Testis (tissue), 2 donors: ENCODE data around the gene MSMP.

ENCODE experiments used
- POLR2A ChIP-seq: fragments of 450-650 bp; IDR thresholded peaks from one replicate; pipeline ENCODE4 v1.6.1; 2017; ENCODE audit warnings: antibody characterized with exemption, mild to moderate bottlenecking, moderate library complexity
- TF ChIP-seq, protein P1 (sequence below), 3 experiments: fragments of 450-650 bp in 2 of 3; fragments of 200-600 bp in 1 of 3; sonication (generic) in 1 of 3; IDR thresholded peaks; one replicate each; pipeline ENCODE4 v1.5.1; 2016 to 2019; ENCODE audit warnings: antibody characterized with exemption in 3 of 3, mild to moderate bottlenecking in 2 of 3, moderate library complexity in 1 of 3

DNA sequence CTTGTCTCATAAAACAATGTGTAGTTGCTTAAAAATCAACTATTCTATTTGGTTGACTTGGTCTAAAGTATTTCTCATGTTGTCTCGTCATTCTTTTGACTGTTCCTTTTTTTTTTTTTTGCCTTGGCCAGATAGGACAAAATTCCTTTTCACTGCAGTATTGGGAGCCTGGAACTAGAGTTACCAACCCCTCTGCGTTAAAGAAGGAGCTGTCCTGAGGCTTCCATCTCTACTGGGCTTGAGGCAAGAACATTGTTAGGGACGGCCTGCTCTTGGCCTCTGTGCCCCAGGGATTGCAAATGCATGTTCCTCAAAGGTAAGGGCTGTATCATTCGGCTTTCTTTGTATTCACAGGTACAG is 35.9 kb upstream of the MSMP start:
- TF ChIP-seq, protein P1, sequence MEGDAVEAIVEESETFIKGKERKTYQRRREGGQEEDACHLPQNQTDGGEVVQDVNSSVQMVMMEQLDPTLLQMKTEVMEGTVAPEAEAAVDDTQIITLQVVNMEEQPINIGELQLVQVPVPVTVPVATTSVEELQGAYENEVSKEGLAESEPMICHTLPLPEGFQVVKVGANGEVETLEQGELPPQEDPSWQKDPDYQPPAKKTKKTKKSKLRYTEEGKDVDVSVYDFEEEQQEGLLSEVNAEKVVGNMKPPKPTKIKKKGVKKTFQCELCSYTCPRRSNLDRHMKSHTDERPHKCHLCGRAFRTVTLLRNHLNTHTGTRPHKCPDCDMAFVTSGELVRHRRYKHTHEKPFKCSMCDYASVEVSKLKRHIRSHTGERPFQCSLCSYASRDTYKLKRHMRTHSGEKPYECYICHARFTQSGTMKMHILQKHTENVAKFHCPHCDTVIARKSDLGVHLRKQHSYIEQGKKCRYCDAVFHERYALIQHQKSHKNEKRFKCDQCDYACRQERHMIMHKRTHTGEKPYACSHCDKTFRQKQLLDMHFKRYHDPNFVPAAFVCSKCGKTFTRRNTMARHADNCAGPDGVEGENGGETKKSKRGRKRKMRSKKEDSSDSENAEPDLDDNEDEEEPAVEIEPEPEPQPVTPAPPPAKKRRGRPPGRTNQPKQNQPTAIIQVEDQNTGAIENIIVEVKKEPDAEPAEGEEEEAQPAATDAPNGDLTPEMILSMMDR (IDR thresholded peaks at IDR 0.05), result no peak
- no peak for TF ChIP-seq POLR2A
